Spleen (tissue), 11 donors: ENCODE data around the gene PTPRN2. TPM values are rescaled to one million over a fixed set of nuclear protein-coding genes. Genes with fewer than 3 reads are reported as not detected.

ENCODE experiments used
- DNase-seq: peaks from one replicate; pipeline ENCODE4 v3.0.0-alpha.2; 2020
- H3K27ac ChIP-seq, 8 donors: fragments of 200-600 bp; sonication (generic) in 7 of 8; 1 replicate in 4 of 8; 2 replicates in 4 of 8; pipeline versions ENCODE4 v1.5.0 to v1.8.0; 2016 to 2021; ENCODE audit warnings: inconsistent platforms in 4 of 8, mild to moderate bottlenecking in 4 of 8, moderate library complexity in 1 of 8
- H3K27me3 ChIP-seq, 7 donors: fragments of 200-600 bp; sonication (generic) in 6 of 7; replicated peaks in 1 of 7; 1 replicate in 4 of 7; 2 replicates in 3 of 7; pipeline versions ENCODE4 v1.5.0 to v1.8.0; 2016 to 2021; ENCODE audit warnings: inconsistent platforms in 3 of 7, mild to moderate bottlenecking in 1 of 7
- H3K36me3 ChIP-seq, 6 donors: fragments of 200-600 bp; sonication (generic) in 5 of 6; 1 replicate in 4 of 6; 2 replicates in 2 of 6; pipeline versions ENCODE4 v1.5.0 to v1.8.0; 2016 to 2021; ENCODE audit warnings: inconsistent platforms in 2 of 6
- H3K4me1 ChIP-seq, 6 donors: fragments of 200-600 bp; sonication (generic) in 5 of 6; 1 replicate in 3 of 6; 2 replicates in 3 of 6; pipeline versions ENCODE4 v1.5.0 to v1.8.0; 2016 to 2021; ENCODE audit warnings: inconsistent platforms in 3 of 6
- H3K4me3 ChIP-seq, 8 donors: fragments of 200-600 bp; sonication (generic) in 7 of 8; 1 replicate in 4 of 8; 2 replicates in 4 of 8; pipeline versions ENCODE4 v1.5.0 to v1.8.0; 2016 to 2021; ENCODE audit warnings: inconsistent platforms in 4 of 8, mild to moderate bottlenecking in 4 of 8, moderate library complexity in 2 of 8
- H3K9me3 ChIP-seq, 8 donors: fragments of 200-600 bp; sonication (generic) in 7 of 8; 1 replicate in 4 of 8; 2 replicates in 4 of 8; pipeline versions ENCODE4 v1.5.0 to v1.8.0; 2016 to 2021; ENCODE audit warnings: inconsistent platforms in 4 of 8
- POLR2A ChIP-seq, 3 donors: fragments of 450-650 bp; IDR thresholded peaks; one replicate each; pipeline ENCODE4 v1.5.1; 2017; ENCODE audit warnings: antibody characterized with exemption in 3 of 3, mild to moderate bottlenecking in 1 of 3
- POLR2AphosphoS5 ChIP-seq, 3 donors: sonication (generic); formaldehyde crosslinking; IDR thresholded peaks; one replicate each; pipeline ENCODE4 v1.5.1; 2017; ENCODE audit warnings: antibody characterized with exemption in 3 of 3
- WGBS, 5 donors: extraction: QIAGEN DNeasy Blood & Tissue Kit in 3 of 5; methylation state at CpG; one replicate each; pipeline versions ENCODE4 v1.1.5 to v1.1.7; 2013 to 2018; 5-methylcytosine and 5-hydroxymethylcytosine counted together
- intact Hi-C: fragments of 100-400 bp; cut with DNase I; formaldehyde crosslinking; loops from one replicate; pipeline ENCODE4 v1.15.0; 2023; ENCODE audit warnings: low total_unique reads
- polyA plus RNA-seq, 3 donors: library from polyadenylated mRNA; stranded (reverse); fragments of 200-250 nt; gene quantifications; one replicate each; pipeline ENCODE4 v1.2.1, GENCODE V29; 2013
- total RNA-seq, 7 donors: library from RNA; depleted of rRNA in 3 of 7; stranded (reverse); fragments of >200 nt in 3 of 7; fragmentation: NEBNext Ultra II Directional in 4 of 7; extraction: Animal tissue kit (Norgen Biotek cat#: 25700) in 4 of 7; gene quantifications; one replicate each; pipeline versions ENCODE4 v1.1.0 to v1.2.1, GENCODE V29; 2016 to 2021
- TF ChIP-seq, protein P1 (sequence below), 11 experiments: fragments of 200-600 bp in 7 of 11; fragments of 450-650 bp in 4 of 11; sonication (generic) in 4 of 11; IDR thresholded peaks in 8 of 11; conservative IDR thresholded peaks in 3 of 11; 1 replicate in 7 of 11; 2 replicates in 4 of 11; pipeline versions ENCODE4 v1.4.0 to v1.8.0; 2016 to 2021; ENCODE audit warnings: antibody characterized with exemption in 11 of 11, inconsistent platforms in 4 of 11, mild to moderate bottlenecking in 1 of 11
- donor health status: healthy with polysubstance abuse.
- donor health status: DM: no; HTN: no; CAD: no; lungs with moderate emphysema.
- donor health status: DM: no; HTN: no; CAD: no.
- donor health status: Bipolar disorder and iron deficiency.
- donor health status: healthy.
- donor health status: DM: no; HTN: no; CAD: no.
- donor health status: DM: yes; HTN: yes; CAD: no.

PTPRN2 gene
- total and polyA plus RNA-seq, 10 donors = 7.0 to 22.8 (median 16.8) TPM

DNA sequence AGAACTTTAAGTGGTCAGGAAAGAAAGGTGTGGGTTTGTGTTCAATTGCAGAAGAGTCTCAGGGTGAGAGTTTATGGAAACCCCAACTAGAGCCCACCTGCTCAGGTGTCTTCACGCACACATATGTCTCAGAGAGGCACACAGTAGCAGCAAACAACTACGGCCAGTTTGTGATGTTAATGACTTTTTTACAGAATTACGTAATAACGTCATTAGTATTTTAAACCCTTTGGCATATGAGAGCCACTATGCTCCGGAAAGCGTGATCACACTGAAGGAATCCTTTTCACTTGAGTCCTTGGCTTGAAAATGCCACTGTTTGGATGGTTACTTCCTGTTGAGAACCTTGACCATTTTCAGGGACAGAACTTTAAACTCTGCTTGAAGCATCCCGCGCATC, 204.0 kb downstream of the PTPRN2 start:
- Histone ChIP-seq H3K4me1 (no peaks in the 10 kb centered on the region), H3K36me3 (no peaks in the 10 kb centered on the region), H3K27me3 (peaks cover 0 to 32% (median 0%) of the 10 kb centered on the region in 7 donors), H3K4me3 (no peak overlapping the region), H3K27ac (no peak overlapping the region), H3K9me3 (peaks cover 0 to 28% (median 11%) of the 10 kb centered on the region in 8 donors)
- 75 to 84% (median 81%) methylated on average over 8 of the region's 8 CpGs for WGBS, 5 donors
- DNase-seq = no peak
- TF ChIP-seq POLR2AphosphoS5 (IDR thresholded peaks at IDR 0.05) (no peak), POLR2A (IDR thresholded peaks at IDR 0.05) (no peak)
- TF ChIP-seq, protein P1, sequence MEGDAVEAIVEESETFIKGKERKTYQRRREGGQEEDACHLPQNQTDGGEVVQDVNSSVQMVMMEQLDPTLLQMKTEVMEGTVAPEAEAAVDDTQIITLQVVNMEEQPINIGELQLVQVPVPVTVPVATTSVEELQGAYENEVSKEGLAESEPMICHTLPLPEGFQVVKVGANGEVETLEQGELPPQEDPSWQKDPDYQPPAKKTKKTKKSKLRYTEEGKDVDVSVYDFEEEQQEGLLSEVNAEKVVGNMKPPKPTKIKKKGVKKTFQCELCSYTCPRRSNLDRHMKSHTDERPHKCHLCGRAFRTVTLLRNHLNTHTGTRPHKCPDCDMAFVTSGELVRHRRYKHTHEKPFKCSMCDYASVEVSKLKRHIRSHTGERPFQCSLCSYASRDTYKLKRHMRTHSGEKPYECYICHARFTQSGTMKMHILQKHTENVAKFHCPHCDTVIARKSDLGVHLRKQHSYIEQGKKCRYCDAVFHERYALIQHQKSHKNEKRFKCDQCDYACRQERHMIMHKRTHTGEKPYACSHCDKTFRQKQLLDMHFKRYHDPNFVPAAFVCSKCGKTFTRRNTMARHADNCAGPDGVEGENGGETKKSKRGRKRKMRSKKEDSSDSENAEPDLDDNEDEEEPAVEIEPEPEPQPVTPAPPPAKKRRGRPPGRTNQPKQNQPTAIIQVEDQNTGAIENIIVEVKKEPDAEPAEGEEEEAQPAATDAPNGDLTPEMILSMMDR (IDR thresholded peaks at IDR 0.05 in 8 of 11, conservative IDR thresholded peaks at IDR 0.05 in 3 of 11) = no peak
- intact Hi-C loops = no loop called here

DNA sequence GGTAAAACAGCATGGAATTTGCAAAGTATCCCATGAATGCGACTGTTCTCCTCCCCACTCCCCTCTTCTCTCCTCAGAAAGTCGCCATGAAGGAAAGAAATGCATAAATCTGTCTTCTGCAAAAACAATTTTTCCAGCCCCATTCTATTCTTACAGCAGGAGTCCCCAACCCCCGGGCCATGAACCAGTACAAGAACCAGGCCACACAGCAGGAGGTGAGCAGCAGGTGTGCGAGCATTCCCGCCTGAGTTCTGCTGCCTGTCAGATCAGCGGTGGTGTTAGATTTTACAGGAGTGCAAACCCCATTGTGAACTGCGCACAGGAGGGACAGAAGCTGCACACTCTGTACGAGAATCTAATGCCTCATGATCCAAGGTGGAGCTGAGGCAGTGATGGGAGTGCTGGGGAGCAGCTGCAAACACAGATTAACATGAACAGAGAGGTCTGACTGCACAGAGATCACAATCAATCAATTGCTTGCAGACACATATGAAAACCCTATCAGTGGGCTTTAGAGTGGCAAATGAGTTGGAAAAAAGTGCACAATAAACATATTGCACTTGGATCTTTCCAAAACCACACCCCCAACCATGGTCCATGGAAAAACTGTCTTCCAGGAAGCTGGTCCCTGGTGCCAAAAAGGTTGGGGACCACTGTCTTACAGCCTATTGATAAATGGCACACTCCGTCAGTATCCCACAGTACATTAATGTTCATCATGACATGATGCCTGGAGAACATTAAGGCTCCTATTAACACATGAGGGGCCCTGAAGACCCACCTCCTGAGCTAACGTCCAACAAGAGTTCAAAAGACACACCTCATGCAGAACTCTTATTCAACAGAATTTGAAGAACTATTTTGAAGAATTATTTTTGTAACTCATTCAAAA, 205.0 kb downstream of the PTPRN2 start:
- peak; percentile 42 for DNase-seq
- no peaks in the 10 kb centered on the region for H3K36me3 ChIP-seq
- H3K9me3 ChIP-seq = peaks cover 0 to 28% (median 11%) of the 10 kb centered on the region in 8 donors
- H3K4me1 ChIP-seq = no peaks in the 10 kb centered on the region
- WGBS, 5 donors = 48 to 63% (median 53%) methylated on average over 10 of the region's 10 CpGs
- intact Hi-C loops = no loop called here
- H3K4me3 ChIP-seq = no peak overlapping the region
- TF ChIP-seq POLR2A (IDR thresholded peaks at IDR 0.05) (no peak), POLR2AphosphoS5 (IDR thresholded peaks at IDR 0.05) (no peak)
- TF ChIP-seq, protein P1 (IDR thresholded peaks at IDR 0.05 in 8 of 11, conservative IDR thresholded peaks at IDR 0.05 in 3 of 11) = no peak
- no peak overlapping the region for H3K27ac ChIP-seq
- H3K27me3 ChIP-seq = peaks cover 0 to 42% (median 0%) of the 10 kb centered on the region in 7 donors

DNA sequence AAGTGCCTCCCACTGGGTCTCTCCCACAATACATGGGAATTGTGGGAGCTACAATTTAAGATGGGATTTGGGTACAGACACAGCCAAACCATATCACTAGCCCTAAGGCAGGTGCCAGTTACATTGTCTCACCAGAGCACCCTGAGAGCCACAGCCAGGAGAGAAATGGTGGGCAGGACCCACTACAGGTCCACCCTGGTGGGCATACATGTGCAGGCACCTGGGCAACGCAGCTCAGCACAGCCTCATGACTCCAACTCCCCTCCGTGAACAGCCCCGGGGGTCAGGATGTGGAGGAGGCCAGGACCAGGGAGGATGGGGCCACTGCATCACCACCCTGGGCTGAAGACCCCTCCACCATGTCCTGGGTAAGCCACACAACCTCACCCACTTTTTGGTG, 205.7 kb downstream of the PTPRN2 start:
- H3K27ac ChIP-seq = no peak overlapping the region
- no peaks in the 10 kb centered on the region for H3K36me3 ChIP-seq
- WGBS, 5 donors = 72 to 89% (median 86%) methylated on average over 3 of the region's 3 CpGs
- no peaks in the 10 kb centered on the region for H3K4me1 ChIP-seq
- intact Hi-C loops = no loop called here
- peaks cover 0 to 37% (median 0%) of the 10 kb centered on the region in 7 donors for H3K27me3 ChIP-seq
- H3K9me3 ChIP-seq = peaks cover 0 to 28% (median 11%) of the 10 kb centered on the region in 8 donors
- no peak overlapping the region for H3K4me3 ChIP-seq
- no peak for TF ChIP-seq POLR2AphosphoS5 (IDR thresholded peaks at IDR 0.05)
- TF ChIP-seq, protein P1 (IDR thresholded peaks at IDR 0.05 in 8 of 11, conservative IDR thresholded peaks at IDR 0.05 in 3 of 11) = no peak
- TF ChIP-seq POLR2A (IDR thresholded peaks at IDR 0.05) = no peak
- DNase-seq = peak; percentile 47

DNA sequence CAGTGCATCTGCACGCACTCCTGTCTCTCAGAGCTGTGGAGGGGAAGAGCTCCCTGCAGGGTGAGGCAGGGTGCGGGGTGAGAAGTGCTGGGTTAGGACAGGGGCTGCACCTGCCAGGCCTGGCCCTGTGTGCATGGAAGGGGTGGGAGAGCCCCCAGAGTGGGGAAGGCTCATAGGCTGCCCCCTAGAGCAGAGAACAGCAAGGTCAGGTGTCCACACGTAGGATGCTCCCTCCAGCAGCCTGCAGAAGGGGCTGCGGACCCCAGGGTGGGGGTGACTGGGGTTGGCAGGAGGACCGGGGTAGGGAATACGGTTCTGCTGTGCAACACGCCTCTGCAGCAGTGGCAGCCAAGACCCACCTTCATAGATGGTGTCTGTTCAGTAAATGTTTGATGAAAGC, 208.6 kb downstream of the PTPRN2 start:
- TF ChIP-seq POLR2A (IDR thresholded peaks at IDR 0.05) (no peak), POLR2AphosphoS5 (IDR thresholded peaks at IDR 0.05) (no peak)
- TF ChIP-seq, protein P1 (IDR thresholded peaks at IDR 0.05 in 8 of 11, conservative IDR thresholded peaks at IDR 0.05 in 3 of 11) = no peak
- 75 to 89% (median 82%) methylated on average over 7 of the region's 7 CpGs for WGBS, 5 donors
- H3K27ac ChIP-seq = no peak overlapping the region
- no peaks in the 10 kb centered on the region for H3K36me3 ChIP-seq
- H3K4me3 ChIP-seq = no peak overlapping the region
- peaks cover 0 to 28% (median 11%) of the 10 kb centered on the region in 8 donors for H3K9me3 ChIP-seq
- H3K4me1 ChIP-seq = no peaks in the 10 kb centered on the region
- DNase-seq = peak; percentile 34
- intact Hi-C loops = no loop called here
- peaks cover 0 to 45% (median 0%) of the 10 kb centered on the region in 7 donors for H3K27me3 ChIP-seq
